GM12873 (cell line): Measurements from ENCODE around the gene IGSF3.

ENCODE experiments used
- TF ChIP-seq, protein P1 (sequence below): IDR thresholded peaks from 2 replicates; pipeline ENCODE4 v1.5.1; 2012; ENCODE audit warnings: low read depth, mild to moderate bottlenecking, moderate library complexity, low read length, control low read depth; ENCODE audit not compliant: insufficient read depth; ENCODE audit errors: missing control alignments

Gene IGSF3

GRCh38 chr1:116538544-116538943, 129.0 kb downstream of the IGSF3 start:
- TF ChIP-seq, protein P1, sequence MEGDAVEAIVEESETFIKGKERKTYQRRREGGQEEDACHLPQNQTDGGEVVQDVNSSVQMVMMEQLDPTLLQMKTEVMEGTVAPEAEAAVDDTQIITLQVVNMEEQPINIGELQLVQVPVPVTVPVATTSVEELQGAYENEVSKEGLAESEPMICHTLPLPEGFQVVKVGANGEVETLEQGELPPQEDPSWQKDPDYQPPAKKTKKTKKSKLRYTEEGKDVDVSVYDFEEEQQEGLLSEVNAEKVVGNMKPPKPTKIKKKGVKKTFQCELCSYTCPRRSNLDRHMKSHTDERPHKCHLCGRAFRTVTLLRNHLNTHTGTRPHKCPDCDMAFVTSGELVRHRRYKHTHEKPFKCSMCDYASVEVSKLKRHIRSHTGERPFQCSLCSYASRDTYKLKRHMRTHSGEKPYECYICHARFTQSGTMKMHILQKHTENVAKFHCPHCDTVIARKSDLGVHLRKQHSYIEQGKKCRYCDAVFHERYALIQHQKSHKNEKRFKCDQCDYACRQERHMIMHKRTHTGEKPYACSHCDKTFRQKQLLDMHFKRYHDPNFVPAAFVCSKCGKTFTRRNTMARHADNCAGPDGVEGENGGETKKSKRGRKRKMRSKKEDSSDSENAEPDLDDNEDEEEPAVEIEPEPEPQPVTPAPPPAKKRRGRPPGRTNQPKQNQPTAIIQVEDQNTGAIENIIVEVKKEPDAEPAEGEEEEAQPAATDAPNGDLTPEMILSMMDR = no peak

DNA sequence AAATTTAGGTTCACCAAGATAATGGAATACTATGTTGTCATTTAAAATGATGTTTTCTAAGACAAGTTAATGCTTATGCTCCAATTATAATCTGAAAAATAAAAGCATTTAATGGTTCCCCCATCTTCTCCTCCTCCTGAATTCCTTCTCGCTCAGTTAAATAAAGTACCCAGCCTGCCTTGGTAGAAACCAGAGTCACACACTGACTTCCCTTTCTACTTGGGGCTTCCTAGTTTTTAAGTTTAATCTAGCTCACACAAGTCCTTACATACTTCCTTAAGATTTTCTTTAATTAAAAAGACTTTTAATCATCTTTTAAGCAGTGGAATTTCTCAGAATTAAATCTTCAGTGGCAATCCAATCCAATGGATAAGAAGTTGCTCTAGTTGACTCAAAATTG, 129.6 kb downstream of the IGSF3 start:
- TF ChIP-seq, protein P1 = no peak

DNA sequence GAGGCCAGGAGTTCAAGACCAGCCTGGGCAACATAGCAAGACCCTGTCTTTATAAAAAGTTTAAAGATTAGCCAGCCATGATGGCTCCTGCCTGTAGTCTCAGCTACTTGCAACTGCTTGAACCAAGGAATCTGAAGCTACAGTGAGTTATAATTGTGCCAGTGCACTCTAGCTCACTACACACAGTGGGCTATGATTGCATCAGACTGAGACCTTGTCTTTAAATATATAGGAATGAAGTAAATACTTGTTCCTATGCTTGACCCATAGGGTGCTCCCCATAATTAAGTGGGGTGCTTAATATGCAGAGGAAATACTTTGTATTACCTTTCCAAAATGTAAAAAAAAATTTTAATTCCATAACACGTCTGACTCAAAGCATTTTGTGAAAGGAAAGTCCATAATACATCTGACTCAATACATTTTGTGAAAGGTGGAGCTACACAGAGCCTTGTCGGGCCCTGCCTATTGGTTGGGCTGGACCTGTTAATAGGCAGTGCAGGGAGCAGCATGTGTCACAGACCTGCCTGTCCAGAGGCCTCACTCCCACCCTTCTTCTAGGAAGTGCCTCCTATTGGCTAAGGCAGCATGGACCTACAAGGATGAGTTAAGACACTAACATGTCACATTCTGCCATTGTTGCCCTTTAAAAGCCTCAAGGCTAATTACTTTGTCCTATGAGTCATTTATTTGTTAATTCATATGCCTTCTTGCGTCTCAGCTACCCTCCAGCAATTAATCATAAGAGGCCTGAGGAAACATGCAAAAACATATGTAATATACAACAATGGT, 130.3 kb downstream of the IGSF3 start:
- TF ChIP-seq, protein P1 = no peak

DNA sequence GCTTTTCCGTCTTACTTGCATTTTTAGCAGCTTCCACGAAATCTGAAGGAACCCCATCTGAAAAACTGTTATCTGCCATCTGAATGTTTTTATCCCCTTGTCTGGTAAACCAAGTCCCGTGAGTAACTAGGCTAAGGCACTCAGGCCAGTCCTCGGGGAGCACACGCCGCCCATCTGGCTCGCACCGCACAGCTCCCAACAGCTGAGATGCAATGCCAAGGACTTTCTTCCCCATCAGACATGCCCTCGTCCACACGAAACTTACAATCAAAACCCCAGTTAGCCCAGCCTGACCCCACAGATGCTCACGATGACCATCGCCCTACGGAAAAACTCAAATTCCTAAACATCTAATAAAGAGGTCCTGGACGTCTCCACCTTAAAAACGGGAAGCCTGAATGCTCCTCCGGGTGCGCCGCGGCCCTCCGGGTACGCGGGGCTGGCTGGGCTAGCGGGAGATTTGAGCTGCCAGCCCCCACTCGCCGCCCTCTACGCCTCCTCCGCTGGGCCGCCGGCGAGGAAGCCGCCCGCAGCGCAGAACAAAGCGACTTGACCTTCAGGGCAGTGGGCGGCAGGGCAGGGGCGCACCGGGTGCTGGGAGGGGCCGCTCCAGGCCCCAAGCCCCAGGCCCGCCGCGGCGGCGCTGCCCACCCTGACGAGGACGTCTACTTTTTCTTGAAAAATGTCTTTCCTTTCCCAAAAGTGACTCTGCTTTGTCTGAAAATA, 133.4 kb downstream of the IGSF3 start:
- TF ChIP-seq, protein P1 = no peak

GRCh38 chr1:116533429-116533820, 134.1 kb downstream of the IGSF3 start:
- TF ChIP-seq, protein P1 = no peak

GRCh38 chr1:116532671-116533428, 134.7 kb downstream of the IGSF3 start:
- TF ChIP-seq, protein P1 = no peak

GRCh38 chr1:116531917-116532316, 135.6 kb downstream of the IGSF3 start:
- TF ChIP-seq, protein P1 = no peak
